GM23338 (cell line): Measurements from ENCODE around the gene RNF217. TPM values are rescaled to one million over a fixed set of nuclear protein-coding genes. Genes with fewer than 3 reads are reported as not detected.

Source experiments
- ATAC-seq: fragments of 200-7000 bp; cut with Tn5 transposase; 3 replicates; pipeline ENCODE4 v1.9.1; 2020
- DNase-seq: peaks from one replicate; pipeline ENCODE4 v3.0.0-alpha.2; 2015; ENCODE audit warnings: low spot score
- H2AFZ ChIP-seq: fragments of 200-600 bp; sonication (generic); 2 replicates; pipeline ENCODE4 v1.8.0; 2016; ENCODE audit warnings: antibody characterized with exemption, mild to moderate bottlenecking, moderate library complexity
- H3F3A ChIP-seq: fragments of 200-600 bp; sonication (generic); replicated peaks from 2 replicates; pipeline ENCODE4 v1.8.0; 2017; ENCODE audit warnings: antibody characterized with exemption, mixed run types, low read depth
- H3K27ac ChIP-seq: fragments of 200-600 bp; sonication (generic); 2 replicates; pipeline ENCODE4 v1.6.1; 2016; ENCODE audit warnings: low read depth
- H3K27me3 ChIP-seq: fragments of 200-600 bp; sonication (generic); 2 replicates; pipeline ENCODE4 v1.8.0; 2016; ENCODE audit warnings: mild to moderate bottlenecking, mixed run types, moderate library complexity; ENCODE audit not compliant: insufficient read depth
- H3K36me3 ChIP-seq: fragments of 200-600 bp; sonication (generic); 2 replicates; pipeline ENCODE4 v1.8.0; 2016; ENCODE audit warnings: mild to moderate bottlenecking; ENCODE audit not compliant: insufficient read depth
- H3K4me1 ChIP-seq: fragments of 200-600 bp; sonication (generic); 2 replicates; pipeline ENCODE4 v1.8.0; 2016; ENCODE audit warnings: mild to moderate bottlenecking, moderate library complexity; ENCODE audit not compliant: insufficient read depth
- H3K4me2 ChIP-seq: fragments of 200-600 bp; sonication (generic); 2 replicates; pipeline ENCODE4 v1.7.1; 2017; ENCODE audit warnings: mixed run types
- H3K4me3 ChIP-seq: fragments of 200-600 bp; sonication (generic); 2 replicates; pipeline ENCODE4 v1.6.1; 2016; ENCODE audit warnings: mixed run types
- H3K79me2 ChIP-seq: fragments of 200-600 bp; sonication (generic); replicated peaks from 2 replicates; pipeline ENCODE4 v1.8.0; 2017; ENCODE audit warnings: mild to moderate bottlenecking; ENCODE audit not compliant: insufficient read depth
- H3K9me2 ChIP-seq: fragments of 200-600 bp; sonication (generic); 2 replicates; pipeline ENCODE4 v1.8.0; 2017; ENCODE audit not compliant: insufficient read depth
- H4K20me1 ChIP-seq: fragments of 200-600 bp; sonication (generic); replicated peaks from 2 replicates; pipeline ENCODE4 v1.8.0; 2017; ENCODE audit warnings: mild to moderate bottlenecking; ENCODE audit not compliant: insufficient read depth
- H3K27ac Mint-ChIP-seq: 2 replicates; pipeline ENCODE4 v1.8.0; 2020; ENCODE audit warnings: inconsistent platforms, mild to moderate bottlenecking, moderate library complexity, mixed read lengths
- H3K27me3 Mint-ChIP-seq: 3 replicates; pipeline ENCODE4 v1.8.0; 2022; ENCODE audit warnings: low read depth, mild to moderate bottlenecking, moderate library complexity, mixed read lengths, inconsistent platforms; ENCODE audit not compliant: insufficient read depth, poor library complexity
- H3K36me3 Mint-ChIP-seq: 3 replicates; pipeline ENCODE4 v1.8.0; 2021; ENCODE audit warnings: low read depth, mild to moderate bottlenecking, inconsistent platforms, moderate library complexity, mixed read lengths
- H3K4me1 Mint-ChIP-seq: 3 replicates; pipeline ENCODE4 v1.8.0; 2020; ENCODE audit warnings: mild to moderate bottlenecking, inconsistent platforms, mixed read lengths
- H3K4me3 Mint-ChIP-seq: 3 replicates; pipeline ENCODE4 v1.8.0; 2021; ENCODE audit warnings: moderate library complexity, mild to moderate bottlenecking, inconsistent platforms, mixed read lengths
- H3K9me3 Mint-ChIP-seq: 3 replicates; pipeline ENCODE4 v1.8.0; 2020; ENCODE audit warnings: moderate library complexity, mild to moderate bottlenecking, inconsistent platforms, mixed read lengths
- CREB1 ChIP-seq: fragments of 250-450 bp; sonication (Bioruptor Pico); IDR thresholded peaks from 2 replicates; pipeline ENCODE4 v1.5.0; 2020; ENCODE audit warnings: low read depth, mild to moderate bottlenecking, moderate library complexity
- EZH2 ChIP-seq: fragments of 200-600 bp; sonication (generic); IDR thresholded peaks from one replicate; pipeline ENCODE4 v1.8.0; 2017; ENCODE audit warnings: antibody characterized with exemption, mild to moderate bottlenecking, low read depth; ENCODE audit not compliant: unreplicated experiment
- NANOG ChIP-seq: IDR thresholded peaks from 2 replicates; pipeline ENCODE4 v1.6.1; 2016; ENCODE audit warnings: antibody characterized with exemption, borderline replicate concordance
- POLR2AphosphoS5 ChIP-seq: IDR thresholded peaks from 2 replicates; pipeline ENCODE4 v1.6.1; 2016; ENCODE audit warnings: antibody characterized with exemption, low read depth
- STAT1 ChIP-seq: IDR thresholded peaks from one replicate; pipeline ENCODE4 v1.6.1; 2016; ENCODE audit warnings: antibody characterized with exemption; ENCODE audit not compliant: unreplicated experiment
- ZNF114 ChIP-seq: fragments of 250-450 bp; sonication (Bioruptor Pico); IDR thresholded peaks from 2 replicates; pipeline ENCODE4 v1.5.0; 2020; ENCODE audit warnings: mild to moderate bottlenecking, moderate library complexity
- ZNF331 ChIP-seq: fragments of 250-450 bp; sonication (Bioruptor Pico); IDR thresholded peaks from 2 replicates; pipeline ENCODE4 v1.5.0; 2020; ENCODE audit warnings: low read depth, mild to moderate bottlenecking, moderate library complexity
- polyA plus RNA-seq: library from polyadenylated mRNA; unstranded; fragments of >200 nt; fragmentation: Nextera tagmentation; extraction: Ambion mirVana; gene quantifications from 2 replicates; pipeline ENCODE4 v1.2.1, GENCODE V29; 2016
- total RNA-seq: library from RNA; depleted of rRNA; stranded (reverse); fragments of >200 nt; shearing (Covaris generic); gene quantifications from 2 replicates; pipeline ENCODE4 v1.2.3, GENCODE V29; 2014
- TF ChIP-seq, protein P1 (sequence below): IDR thresholded peaks from one replicate; pipeline ENCODE4 v1.6.1; 2018; ENCODE audit warnings: antibody characterized with exemption; ENCODE audit not compliant: unreplicated experiment

Gene RNF217
- total and polyA plus RNA-seq, 2 experiments from 2014 or later = 1.7 to 6.2 TPM

GRCh38 chr6:125048274-125048673, 86.0 kb downstream of the RNF217 start (continued):
- TF ChIP-seq STAT1 = no peak

GRCh38 chr6:125050663-125051318, 88.6 kb downstream of the RNF217 start:
- H3K27ac Mint-ChIP-seq = no peak overlapping the region
- Histone ChIP-seq H2AFZ (no peak overlapping the region), H3K36me3 (no peaks in the 10 kb centered on the region), H3K79me2 (no peaks in the 10 kb centered on the region), H3K27me3 (no peaks in the 10 kb centered on the region), H3F3A (no peaks in the 10 kb centered on the region), H3K9me2 (no peaks in the 10 kb centered on the region), H4K20me1 (no peaks in the 10 kb centered on the region), H3K4me1 (peaks cover 5% of the 10 kb centered on the region; the same call in 1 of the 2 replicates), H3K4me2 (no peak overlapping the region), H3K4me3 (no peak overlapping the region), H3K27ac (no peak overlapping the region)
- ATAC-seq = no peak
- H3K36me3 Mint-ChIP-seq = no peaks in the 10 kb centered on the region
- no peak for DNase-seq
- peaks cover 8% of the 10 kb centered on the region for H3K4me1 Mint-ChIP-seq
- no peaks in the 10 kb centered on the region for H3K27me3 Mint-ChIP-seq
- H3K4me3 Mint-ChIP-seq = no peak overlapping the region
- no peak for TF ChIP-seq CREB1 (CRISPR knock-in tag)
- TF ChIP-seq, protein P1, sequence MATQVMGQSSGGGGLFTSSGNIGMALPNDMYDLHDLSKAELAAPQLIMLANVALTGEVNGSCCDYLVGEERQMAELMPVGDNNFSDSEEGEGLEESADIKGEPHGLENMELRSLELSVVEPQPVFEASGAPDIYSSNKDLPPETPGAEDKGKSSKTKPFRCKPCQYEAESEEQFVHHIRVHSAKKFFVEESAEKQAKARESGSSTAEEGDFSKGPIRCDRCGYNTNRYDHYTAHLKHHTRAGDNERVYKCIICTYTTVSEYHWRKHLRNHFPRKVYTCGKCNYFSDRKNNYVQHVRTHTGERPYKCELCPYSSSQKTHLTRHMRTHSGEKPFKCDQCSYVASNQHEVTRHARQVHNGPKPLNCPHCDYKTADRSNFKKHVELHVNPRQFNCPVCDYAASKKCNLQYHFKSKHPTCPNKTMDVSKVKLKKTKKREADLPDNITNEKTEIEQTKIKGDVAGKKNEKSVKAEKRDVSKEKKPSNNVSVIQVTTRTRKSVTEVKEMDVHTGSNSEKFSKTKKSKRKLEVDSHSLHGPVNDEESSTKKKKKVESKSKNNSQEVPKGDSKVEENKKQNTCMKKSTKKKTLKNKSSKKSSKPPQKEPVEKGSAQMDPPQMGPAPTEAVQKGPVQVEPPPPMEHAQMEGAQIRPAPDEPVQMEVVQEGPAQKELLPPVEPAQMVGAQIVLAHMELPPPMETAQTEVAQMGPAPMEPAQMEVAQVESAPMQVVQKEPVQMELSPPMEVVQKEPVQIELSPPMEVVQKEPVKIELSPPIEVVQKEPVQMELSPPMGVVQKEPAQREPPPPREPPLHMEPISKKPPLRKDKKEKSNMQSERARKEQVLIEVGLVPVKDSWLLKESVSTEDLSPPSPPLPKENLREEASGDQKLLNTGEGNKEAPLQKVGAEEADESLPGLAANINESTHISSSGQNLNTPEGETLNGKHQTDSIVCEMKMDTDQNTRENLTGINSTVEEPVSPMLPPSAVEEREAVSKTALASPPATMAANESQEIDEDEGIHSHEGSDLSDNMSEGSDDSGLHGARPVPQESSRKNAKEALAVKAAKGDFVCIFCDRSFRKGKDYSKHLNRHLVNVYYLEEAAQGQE = no peak
- TF ChIP-seq NANOG = no peak
- TF ChIP-seq EZH2 = no peak
- no peak for TF ChIP-seq ZNF114 (CRISPR knock-in tag)
- no peak for TF ChIP-seq STAT1
- no peak for TF ChIP-seq ZNF331 (CRISPR knock-in tag)
- H3K9me3 Mint-ChIP-seq = no peaks in the 10 kb centered on the region

GRCh38 chr6:125053809-125054208, 91.6 kb downstream of the RNF217 start:
- H3K27ac ChIP-seq = no peak overlapping the region
- H3K36me3 Mint-ChIP-seq = no peaks in the 10 kb centered on the region
- ATAC-seq = no peak

More at GRCh38 chr6:125053809-125054208, 91.6 kb downstream of the RNF217 start:
- Histone ChIP-seq H3K4me1 (no peaks in the 10 kb centered on the region), H3K27me3 (no peaks in the 10 kb centered on the region), H3K9me2 (no peaks in the 10 kb centered on the region), H3K4me3 (no peak overlapping the region), H4K20me1 (no peaks in the 10 kb centered on the region), H3F3A (no peaks in the 10 kb centered on the region), H2AFZ (no peak overlapping the region), H3K79me2 (no peaks in the 10 kb centered on the region), H3K36me3 (no peaks in the 10 kb centered on the region), H3K4me2 (no peak overlapping the region)
- H3K9me3 Mint-ChIP-seq = no peaks in the 10 kb centered on the region
- H3K27ac Mint-ChIP-seq = no peak overlapping the region
- no peaks in the 10 kb centered on the region for H3K4me1 Mint-ChIP-seq
- H3K27me3 Mint-ChIP-seq = no peaks in the 10 kb centered on the region
- TF ChIP-seq POLR2AphosphoS5 = no peak
- no peak for DNase-seq
- H3K4me3 Mint-ChIP-seq = no peak overlapping the region
